ENCODE data around the gene APOBEC3B. TPM values are rescaled to one million over a fixed set of nuclear protein-coding genes. Genes with fewer than 3 reads are reported as not detected.

The APOBEC3B gene
- total and polyA plus RNA-seq, 9 of the 15 experiments (the other 6 are each of a cell fraction or from before 2014, with no cell fraction given), result 5.9 to 166 (median 43.2) TPM

- TF ChIP-seq ZNF592 (IDR thresholded peaks at IDR 0.05), result no peak
- no peak for TF ChIP-seq SNAPC5 (CRISPR knock-in tag; IDR thresholded peaks at IDR 0.05)
These were observed 45.6 kb upstream of the APOBEC3B start (continued) for GRCh38 chr22:38936562-38936961.

GRCh38 chr22:38937036-38937435, 45.1 kb upstream of the APOBEC3B start:
- H3K4me3 ChIP-seq, result no peak overlapping the region
- H3K79me2 ChIP-seq (ENCODE audit: control insufficient read depth, insufficient read depth, low read length), result no peaks in the 10 kb centered on the region
- no peaks in the 10 kb centered on the region for H3K36me3 ChIP-seq (ENCODE audit: control insufficient read depth, insufficient read depth, low read length)
- H3K9me1 ChIP-seq (ENCODE audit: control insufficient read depth, insufficient read depth, low read length), result no peaks in the 10 kb centered on the region
- POLR2A ChIA-PET, result no interaction called here
- no peak overlapping the region for H3K9ac ChIP-seq (ENCODE audit: insufficient read depth in 1 of 2, low read depth in 2 of 2, low read length in 2 of 2)
- FAIRE-seq (no peak), DNase-seq (ENCODE audit: extremely low read depth in 1 of 4, low spot score in 3 of 4) (no peak), ATAC-seq (no peak)
- peaks cover 0 to 3% of the 10 kb centered on the region in 2 experiments; a peak in 2 of 5 replicates for H3K4me1 ChIP-seq (replicated peaks in 1 of 2; ENCODE audit: control insufficient read depth in 2 of 2, insufficient read depth in 2 of 2, low read length in 2 of 2)
- no peak overlapping the region for H3K4me2 ChIP-seq (ENCODE audit: insufficient read depth, low read length)
- in situ Hi-C loops (cut with MboI) (no loop called here), intact Hi-C loops (cut with micrococcal nuclease) (no loop called here)
- H3K9me3 ChIP-seq (replicated peaks; ENCODE audit: control insufficient read depth, insufficient read depth, low read depth, low read length), result no peaks in the 10 kb centered on the region
- no peaks in the 10 kb centered on the region for H4K20me1 ChIP-seq (replicated peaks; ENCODE audit: control insufficient read depth, insufficient read depth, low read length)
- BruUV-seq (replicated peaks), result no TSS peak
- WGBS (ENCODE audit: insufficient coverage, low coverage, missing lambda C conversion rate), result 5% methylated on average over 3 of the region's 4 CpGs
- CTCF ChIA-PET (ENCODE audit: low intra/inter-chr PET ratio), result no interaction called here
- H2AFZ ChIP-seq (ENCODE audit: low read depth, low read length), result no peak overlapping the region
- H3K27ac ChIP-seq (ENCODE audit: extremely low read depth, low read depth, low read length), result no peak overlapping the region
- peaks cover 2 to 38% of the 10 kb centered on the region in 2 experiments; a peak in 4 of 5 replicates for H3K27me3 ChIP-seq (ENCODE audit: control insufficient read depth in 2 of 2, insufficient read depth in 2 of 2, low read length in 2 of 2)
- TF ChIP-seq ILK (tag; IDR thresholded peaks at IDR 0.05; ENCODE audit: borderline replicate concordance, low read depth) (no peak), ZMIZ1 (IDR thresholded peaks at IDR 0.05; ENCODE audit: low read depth in 2 of 2, low read length in 2 of 2) (no peak), HNRNPL (IDR thresholded peaks at IDR 0.05; ENCODE audit: low read depth, low read length) (no peak)

Data from K562 (cell line).